Measurements from ENCODE around the gene TIMP3.
A peak's percentile ranks its signal among the peaks of the same experiment; 100 is the strongest.

TIMP3 gene

GRCh38 chr22:32896891-32897290 is 95.4 kb downstream of the TIMP3 start:
- DNase-seq = no peak

- DNase-seq = no peak
These were observed 95.9 kb downstream of the TIMP3 start for GRCh38 chr22:32897400-32897799.

GRCh38 chr22:32900886-32901635 is 99.6 kb downstream of the TIMP3 start:
- no peak for DNase-seq

GRCh38 chr22:32901925-32902324 is 100.4 kb downstream of the TIMP3 start:
- DNase-seq = no peak

GRCh38 chr22:32903507-32903906 is 102.0 kb downstream of the TIMP3 start:
- DNase-seq = no peak

- DNase-seq = peak; percentile 9
These were observed 102.5 kb downstream of the TIMP3 start for GRCh38 chr22:32904044-32904443.

- DNase-seq = no peak
These were observed 103.9 kb downstream of the TIMP3 start for GRCh38 chr22:32905400-32905799.

- no peak for DNase-seq
These were observed 108.3 kb downstream of the TIMP3 start for GRCh38 chr22:32909581-32910428.

- DNase-seq = no peak
These were observed 108.9 kb downstream of the TIMP3 start for GRCh38 chr22:32910429-32910772.

GRCh38 chr22:32911503-32911902 is 110.0 kb downstream of the TIMP3 start:
- no peak for DNase-seq

Data from CD4-positive, alpha-beta T cell treated with Interleukin-12 subunit alpha and Interleukin-12 subunit beta, for 1 hour (primary cell).